HG03175 (cell line): ENCODE results near the gene ZFPL1.
A peak's percentile ranks its signal among the peaks of the same experiment; 100 is the strongest.

ENCODE experiments used
- ATAC-seq: cut with Tn5 transposase; IDR thresholded peaks from one replicate; pipeline ENCODE4 v1.9.1; 2021; ENCODE audit warnings: mild to moderate bottlenecking, moderate library complexity; ENCODE audit not compliant: unreplicated experiment

ZFPL1 gene

DNA sequence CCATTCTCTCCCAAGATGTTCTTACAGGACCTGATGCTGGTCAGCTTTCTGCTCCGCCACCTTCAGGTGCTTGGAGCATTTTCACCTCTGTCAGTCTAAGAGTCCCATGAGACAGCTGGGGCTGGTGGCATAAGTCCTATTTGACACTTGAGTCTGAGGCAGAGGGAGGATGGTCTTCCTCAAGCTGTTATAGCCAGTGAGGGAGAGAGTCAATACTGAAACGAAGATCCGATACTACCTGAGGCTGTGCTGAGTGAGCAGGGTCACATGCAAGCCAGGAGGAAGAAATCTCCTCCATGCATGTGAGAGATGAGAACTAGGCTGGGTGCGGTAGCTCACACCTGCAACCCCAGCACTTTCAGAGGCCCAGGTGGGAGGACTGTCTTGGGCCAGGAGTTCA lies 5.6 kb downstream of the ZFPL1 start:
- no peak for ATAC-seq

DNA sequence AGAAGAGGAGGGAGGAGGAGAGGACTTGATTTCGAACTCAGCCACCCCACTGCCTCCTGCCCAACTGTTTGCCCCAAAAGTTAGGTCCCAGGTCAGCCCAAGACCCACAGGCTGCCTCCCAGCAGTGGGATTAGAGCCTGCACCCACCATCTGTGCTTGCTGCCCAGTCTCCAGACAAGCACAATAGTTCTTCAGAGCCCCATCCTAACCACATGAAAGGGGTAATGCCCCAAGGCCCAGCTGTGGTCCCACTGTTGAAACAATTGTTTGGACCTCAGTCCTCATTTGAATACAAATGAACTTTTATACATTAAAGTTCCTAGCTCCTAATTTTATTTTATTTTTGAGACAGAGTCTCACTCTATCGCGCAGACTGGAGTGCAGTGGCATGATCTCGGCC lies 6.6 kb downstream of the ZFPL1 start:
- ATAC-seq: no peak

DNA sequence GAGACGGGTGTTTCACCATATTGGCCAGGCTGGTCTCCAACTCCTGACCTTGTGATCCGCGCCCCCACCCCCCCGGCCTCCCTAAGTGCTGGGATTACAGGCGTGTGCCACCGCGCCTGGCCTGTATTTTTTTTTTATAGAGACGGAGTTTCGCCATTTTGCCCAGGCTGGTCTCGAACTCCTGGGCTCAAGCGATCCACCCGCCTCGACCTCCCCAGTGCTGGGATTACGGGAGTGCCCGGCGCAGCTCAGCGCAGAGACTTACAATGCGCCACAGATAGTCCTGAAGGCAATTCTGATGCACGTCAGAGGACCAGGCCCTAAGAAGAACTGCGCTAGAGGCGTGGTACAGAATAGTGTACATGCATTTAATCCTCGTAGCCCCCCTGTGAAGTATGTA lies 11.4 kb downstream of the ZFPL1 start:
- ATAC-seq: no peak

DNA sequence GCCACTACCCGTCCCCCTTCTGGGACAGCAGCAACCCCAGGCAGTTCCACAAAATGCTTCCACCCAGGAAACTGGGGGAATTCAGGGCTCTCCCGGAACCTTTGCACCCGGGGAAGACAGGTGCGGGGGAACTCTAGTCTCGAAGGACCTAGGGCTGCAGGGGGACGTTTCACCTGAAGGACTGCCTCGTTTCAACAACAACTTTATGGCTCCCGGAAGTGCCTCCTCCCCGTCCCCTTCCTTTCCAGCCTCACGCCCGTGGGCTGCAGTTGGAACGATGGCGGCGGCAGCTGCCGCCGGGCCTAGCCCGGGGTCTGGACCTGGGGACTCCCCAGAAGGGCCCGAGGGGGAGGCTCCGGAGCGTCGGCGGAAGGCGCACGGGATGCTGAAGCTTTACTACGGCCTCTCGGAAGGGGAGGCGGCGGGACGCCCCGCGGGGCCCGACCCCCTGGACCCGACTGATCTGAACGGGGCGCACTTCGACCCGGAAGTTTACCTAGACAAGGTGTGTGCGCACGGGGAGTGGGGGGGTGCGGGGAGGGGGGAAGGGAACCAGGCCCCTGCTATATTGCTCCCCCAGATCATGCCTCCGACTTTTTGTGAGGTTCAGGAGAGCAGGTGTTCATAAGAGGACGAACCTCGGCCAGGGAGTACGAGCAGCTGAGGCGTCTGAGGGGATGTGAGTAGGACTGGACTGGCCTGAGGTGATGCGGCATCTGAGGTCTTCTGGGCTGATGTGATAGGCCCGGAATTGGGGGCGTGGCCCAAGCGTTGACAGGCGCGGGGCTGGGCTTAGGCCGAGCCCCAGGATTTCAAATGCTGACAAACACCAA lies 12.2 kb downstream of the ZFPL1 start, which contains the start of gene VPS51:
Gene VPS51, plus strand, starts transcription at position 241 of the 833 bp plus-strand sequence. Its CDS starts 37 bp downstream, at position 278.
- ATAC-seq: peak; percentile 92

DNA sequence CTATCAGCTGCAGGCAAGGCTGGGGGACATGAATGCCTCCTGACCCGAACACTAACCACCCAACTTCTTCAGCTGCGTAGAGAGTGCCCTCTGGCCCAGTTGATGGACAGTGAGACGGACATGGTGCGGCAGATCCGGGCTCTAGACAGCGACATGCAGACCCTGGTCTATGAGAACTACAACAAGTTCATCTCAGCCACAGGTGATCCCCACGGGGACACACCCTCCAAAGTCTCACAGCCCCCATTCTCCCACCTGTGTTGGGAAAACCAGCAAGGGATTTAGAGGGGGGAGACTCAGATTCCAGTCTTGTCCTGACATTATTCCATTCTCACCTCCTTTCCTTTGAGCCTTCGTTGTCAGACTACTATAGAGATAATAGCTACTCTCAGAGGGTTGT lies 12.9 kb downstream of the ZFPL1 start:
- no peak for ATAC-seq

DNA sequence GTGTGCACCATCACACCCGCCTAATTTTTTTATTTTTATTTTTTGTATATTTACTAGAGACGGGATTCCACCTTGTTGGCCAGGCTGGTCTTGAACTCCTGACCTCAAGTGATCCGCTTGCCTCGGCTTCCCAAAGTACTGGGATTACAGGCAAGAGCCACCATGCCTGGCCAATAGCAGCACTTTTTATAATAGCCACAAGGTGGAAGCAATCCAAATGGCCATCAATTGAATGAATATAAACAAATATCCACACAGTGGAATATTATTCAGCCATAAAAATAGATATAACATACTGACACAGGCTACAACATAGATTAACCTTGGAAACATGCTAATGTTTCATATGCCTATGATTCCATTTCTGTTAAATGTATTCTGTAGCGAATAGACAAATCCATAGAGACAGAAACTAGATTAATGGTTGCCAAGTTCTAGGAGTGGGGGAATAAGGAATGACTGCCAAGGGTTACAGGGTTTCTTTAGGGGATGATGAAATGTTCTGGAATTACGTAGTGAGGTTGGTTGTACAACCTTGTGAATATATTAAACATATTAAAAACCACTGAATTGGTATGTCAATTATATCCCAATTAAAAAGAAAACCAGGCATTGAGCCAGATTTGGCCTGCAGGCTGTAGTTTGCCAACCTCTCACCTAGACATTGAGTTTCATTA lies 16.8 kb downstream of the ZFPL1 start:
- ATAC-seq: no peak

DNA sequence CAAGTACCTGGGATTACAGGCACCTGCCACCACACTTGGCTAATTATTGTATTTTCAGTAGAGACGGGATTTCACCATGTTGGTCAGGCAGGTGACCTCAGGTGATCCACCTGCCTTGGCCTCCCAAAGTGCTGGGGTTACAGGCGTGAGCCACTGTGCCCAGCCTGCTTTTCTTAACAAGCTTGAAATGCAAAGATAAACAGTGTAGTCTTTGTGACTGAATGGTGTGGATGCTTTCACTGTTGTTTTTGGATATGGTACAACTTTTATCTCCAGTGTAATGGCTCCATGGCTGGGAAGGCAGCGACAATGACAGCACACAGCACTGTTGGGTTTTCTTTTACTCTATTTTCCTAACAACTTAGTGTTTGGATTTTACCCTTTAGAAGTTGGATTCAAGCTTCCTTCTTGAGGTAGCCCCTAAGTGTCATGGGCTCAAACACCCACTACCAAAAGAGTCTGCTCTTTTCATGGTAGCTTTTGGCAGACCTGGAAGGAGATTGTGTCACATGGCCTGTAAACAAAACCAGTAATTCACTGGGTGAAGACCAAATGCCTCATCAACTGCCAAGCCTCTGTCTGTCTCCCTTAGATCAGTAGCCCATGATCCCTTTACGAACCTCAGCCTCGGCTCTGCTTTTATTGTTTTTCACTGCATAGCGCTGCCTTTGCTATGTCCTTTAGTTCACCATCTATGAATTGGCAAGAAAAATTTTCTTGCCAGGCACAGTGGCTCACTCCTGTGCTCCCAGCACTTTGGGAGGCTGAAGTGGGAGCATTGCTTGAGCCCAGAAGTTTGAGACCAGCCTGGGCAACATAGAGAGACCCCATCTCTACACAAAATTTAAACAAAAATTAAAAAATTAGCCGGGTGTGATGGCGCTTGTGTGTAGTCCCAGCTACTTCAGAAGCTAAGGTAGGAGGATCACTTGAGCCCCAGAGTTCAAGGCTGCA lies 18.4 kb downstream of the ZFPL1 start:
- ATAC-seq: no peak

DNA sequence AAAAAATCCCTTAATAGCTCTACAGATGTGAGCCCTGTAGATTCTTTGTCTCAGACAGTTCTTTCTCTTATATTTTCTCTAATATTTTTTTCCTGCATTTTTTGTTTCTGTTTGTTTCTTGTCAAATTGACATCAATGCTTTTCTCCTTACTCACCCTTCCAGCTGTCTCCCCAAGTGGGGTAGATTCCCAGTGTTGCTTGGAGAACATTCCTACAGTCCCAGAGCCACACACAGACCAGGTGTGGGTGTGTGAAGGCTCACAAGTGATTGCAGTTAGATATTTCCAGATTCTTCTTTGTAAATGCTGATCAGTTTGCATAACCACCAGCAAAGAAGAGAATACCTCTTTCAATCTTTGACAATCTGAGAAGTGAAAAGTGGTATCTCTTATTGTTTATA lies 19.5 kb downstream of the ZFPL1 start:
- ATAC-seq: no peak

DNA sequence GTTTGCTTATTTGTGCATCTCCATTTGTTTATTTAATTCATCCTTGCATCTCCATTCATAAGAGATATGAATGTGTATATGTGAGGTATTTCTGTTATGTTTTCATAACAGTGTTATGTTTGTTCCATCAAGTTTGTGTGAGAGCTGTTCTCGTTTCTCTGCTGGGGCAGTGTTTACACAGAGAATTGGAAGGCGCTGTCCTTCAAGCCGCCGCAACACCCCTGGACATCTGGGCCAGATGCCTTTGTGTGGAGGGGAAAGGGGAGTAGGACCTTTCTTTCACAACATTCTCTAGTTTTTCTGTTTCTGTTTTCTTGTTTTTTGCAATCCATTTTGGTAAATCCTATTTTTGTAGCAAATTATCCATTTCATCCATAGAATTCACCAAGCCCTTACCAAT lies 20.6 kb downstream of the ZFPL1 start:
- no peak for ATAC-seq

DNA sequence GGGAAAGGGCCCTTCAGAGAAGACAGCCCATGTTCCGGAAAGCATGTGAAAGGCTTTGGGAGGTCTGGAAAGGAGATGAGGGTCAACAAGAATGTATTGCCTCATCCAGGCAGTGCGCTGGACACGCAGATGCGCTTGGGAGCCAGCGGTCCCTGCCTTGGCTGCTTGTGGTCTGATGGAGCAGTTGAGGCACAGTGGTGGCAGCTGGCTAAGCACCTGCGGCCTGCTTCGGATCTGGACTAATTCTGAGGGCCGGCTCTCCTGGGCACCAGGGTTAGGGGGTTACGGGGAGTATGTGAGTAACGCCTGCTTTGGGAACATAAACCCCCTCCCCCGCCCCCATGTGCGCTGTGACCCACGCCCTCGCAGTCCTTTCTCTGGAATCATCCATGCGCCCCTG lies 23.1 kb downstream of the ZFPL1 start:
- no peak for ATAC-seq

DNA sequence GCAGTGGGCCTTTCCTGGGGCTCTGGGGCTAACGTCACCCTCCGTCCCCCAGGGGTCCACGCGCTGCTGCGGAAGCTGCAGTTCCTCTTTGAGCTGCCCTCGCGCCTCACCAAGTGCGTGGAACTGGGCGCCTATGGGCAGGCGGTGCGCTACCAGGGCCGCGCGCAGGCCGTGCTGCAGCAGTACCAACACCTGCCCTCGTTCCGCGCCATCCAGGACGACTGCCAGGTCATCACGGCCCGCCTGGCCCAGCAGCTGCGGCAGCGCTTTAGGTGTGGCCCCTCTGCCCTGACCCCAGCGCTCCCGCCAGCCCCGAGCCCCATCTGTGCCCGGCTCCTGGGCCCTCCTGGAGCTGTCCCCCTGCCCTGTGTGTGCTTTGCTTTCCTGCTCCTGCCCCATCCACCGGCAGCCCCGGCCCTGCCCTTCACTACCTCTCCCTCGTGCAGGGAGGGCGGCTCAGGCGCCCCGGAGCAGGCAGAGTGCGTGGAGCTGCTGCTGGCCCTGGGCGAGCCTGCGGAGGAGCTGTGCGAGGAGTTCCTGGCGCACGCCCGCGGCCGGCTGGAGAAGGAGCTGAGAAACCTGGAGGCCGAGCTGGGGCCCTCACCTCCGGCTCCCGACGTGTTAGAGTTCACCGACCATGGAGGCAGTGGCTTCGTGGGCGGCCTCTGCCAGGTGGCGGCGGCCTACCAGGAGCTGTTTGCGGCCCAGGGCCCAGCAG lies 23.9 kb downstream of the ZFPL1 start:
- no peak for ATAC-seq

DNA sequence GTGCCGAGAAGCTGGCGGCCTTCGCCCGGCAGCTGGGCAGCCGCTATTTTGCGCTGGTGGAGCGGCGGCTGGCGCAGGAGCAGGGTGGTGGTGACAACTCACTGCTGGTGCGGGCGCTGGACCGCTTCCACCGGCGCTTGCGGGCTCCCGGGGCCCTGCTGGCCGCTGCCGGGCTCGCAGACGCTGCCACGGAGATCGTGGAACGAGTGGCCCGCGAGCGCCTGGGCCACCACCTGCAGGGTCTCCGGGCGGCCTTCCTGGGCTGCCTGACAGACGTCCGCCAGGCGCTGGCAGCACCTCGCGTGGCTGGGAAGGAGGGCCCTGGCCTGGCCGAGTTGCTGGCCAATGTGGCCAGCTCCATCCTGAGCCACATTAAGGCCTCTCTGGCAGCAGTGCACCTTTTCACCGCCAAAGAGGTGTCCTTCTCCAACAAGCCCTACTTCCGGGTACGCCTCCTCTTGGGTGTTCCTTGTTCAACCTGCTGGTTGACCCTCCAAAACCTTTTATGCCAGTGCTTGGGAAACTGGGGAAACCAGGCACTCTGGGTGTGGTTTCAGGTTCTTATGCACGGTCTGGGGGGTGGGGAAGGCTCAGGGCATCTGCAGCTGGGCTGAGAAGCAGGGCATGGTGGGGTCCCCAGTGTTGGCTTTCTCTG lies 24.6 kb downstream of the ZFPL1 start:
- no peak for ATAC-seq

DNA sequence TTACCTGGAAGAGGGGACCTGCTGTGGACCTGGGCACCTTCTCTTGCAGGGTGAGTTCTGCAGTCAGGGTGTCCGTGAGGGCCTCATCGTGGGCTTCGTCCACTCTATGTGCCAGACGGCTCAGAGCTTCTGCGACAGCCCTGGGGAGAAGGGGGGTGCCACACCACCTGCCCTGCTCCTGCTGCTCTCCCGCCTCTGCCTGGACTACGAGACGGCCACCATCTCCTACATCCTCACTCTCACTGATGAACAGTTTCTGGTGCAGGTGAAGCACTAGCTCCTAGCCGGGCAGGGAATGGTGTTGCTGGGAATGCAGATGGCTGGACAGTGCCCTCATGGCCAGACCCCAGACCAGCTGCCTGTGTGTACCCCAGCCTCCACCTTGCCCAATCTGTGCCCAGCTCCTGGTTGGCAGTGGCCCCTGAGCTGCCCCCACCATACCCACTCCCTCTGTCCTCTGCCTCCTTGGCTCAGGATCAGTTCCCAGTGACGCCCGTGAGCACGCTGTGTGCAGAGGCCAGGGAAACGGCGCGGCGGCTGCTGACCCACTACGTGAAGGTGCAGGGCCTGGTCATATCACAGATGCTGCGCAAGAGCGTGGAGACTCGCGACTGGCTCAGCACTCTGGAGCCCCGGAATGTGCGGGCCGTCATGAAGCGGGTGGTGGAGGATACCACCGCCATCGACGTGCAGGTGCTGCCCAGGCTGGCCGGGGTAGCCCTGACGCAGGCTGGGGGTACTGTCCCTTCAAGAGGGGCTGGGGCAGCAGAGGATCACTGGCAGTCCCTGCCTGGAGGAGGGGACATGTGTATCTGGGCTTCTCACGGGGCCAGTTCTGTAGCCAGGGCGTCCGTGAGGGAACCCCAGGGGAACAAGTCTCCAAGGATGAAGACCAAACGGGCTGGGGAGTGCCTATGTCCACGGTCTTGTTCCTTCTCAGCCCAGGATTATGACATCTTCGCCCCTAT lies 25.5 kb downstream of the ZFPL1 start:
- ATAC-seq: no peak

DNA sequence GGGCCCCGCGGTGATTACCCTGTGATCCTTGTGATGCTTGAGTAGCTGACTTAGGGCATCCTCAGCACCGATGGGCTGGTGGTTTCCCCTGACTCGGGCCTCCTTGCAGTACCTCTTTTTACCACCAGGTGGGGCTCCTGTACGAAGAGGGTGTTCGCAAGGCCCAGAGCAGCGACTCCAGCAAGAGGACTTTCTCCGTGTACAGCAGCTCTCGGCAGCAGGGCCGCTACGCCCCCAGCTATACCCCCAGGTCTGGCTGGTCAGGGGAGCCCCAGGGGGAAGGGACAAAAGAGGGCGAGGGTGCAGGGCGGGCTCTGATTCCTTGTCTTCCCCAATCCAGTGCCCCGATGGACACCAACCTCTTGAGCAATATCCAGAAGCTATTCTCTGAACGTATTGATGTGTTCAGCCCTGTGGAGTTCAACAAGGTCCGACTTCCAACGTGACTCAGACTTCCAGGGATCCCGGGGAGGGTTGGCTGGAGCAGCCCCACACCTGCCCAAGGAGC lies 26.4 kb downstream of the ZFPL1 start:
- no peak for ATAC-seq

DNA sequence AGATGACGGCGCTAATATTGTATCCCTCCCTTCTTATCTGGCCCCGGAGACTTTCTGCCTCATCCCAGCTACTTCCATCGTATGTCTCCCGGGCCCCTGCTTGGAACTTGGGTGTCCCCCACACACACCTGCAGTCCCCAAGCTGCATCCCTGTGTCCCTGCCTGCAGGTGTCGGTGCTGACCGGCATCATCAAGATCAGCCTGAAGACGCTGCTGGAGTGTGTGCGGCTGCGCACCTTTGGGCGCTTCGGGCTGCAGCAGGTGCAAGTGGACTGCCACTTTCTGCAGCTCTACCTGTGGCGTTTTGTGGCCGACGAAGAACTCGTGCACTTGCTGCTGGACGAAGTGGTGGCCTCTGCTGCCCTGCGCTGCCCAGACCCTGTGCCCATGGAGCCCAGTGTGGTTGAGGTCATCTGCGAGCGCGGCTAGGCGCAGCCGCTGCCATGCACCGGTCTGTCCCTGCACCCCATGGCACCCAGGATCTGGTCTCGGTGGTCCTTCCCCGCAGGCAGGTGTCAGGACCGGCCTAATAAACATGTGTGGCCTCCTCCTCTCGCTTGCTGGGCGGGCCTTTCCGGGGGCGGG lies 27.2 kb downstream of the ZFPL1 start:
- ATAC-seq: no peak

DNA sequence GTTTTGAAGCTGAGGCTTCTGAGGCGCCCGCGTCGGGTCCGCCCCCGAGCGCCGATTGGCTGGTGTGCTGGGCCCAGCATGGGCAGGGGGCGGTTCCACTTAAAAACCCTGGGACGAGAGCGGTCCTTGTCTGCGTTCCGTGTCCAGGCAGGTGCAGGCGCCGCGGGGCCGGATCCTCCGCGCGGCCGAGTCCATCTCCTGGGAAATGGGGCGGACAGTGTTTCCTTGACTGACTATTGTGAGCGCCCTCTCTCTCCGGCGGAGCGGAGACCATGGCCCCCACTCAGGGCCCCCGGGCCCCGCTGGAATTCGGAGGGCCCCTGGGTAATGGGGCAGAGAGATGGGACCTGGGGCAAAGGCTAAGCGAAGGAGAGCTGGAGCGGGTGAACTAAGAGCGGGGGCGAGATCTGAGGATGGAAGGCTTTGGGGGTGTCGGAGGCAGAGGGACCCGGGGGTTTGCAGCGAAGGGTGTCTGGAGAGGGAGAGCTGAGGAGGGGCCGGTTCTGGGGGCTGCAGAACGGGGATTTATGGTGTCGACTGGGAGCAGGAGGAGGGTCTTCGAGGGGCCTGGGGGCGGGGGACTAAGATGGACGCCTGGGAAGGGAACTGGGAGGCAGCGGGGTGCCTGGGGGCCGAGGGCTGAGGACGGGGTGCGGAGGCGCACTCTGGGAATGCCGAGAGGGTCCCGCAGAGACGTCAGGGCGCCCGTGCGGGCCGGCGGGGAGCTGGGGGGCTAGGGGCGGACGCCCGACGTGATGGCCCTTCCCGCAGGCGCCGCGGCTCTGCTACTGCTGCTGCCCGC lies 27.9 kb downstream of the ZFPL1 start, which contains the start of gene TM7SF2:
Gene TM7SF2, plus strand, starts transcription at position 129 of the 802 bp plus-strand sequence. Its CDS starts 144 bp downstream, at position 273.
- peak; percentile 70 for ATAC-seq
